HCT116 (cell line): Measurements from ENCODE around the gene CDON.

Source experiments
- EZH2phosphoT487 ChIP-seq: fragments of 200-600 bp; IDR thresholded peaks from 2 replicates; pipeline ENCODE4 v1.6.1; 2018; ENCODE audit warnings: antibody characterized with exemption, borderline replicate concordance
- YY1 ChIP-seq: IDR thresholded peaks from 2 replicates; pipeline ENCODE4 v1.6.1; 2011; ENCODE audit warnings: low read length, low read depth, moderate library complexity, mild to moderate bottlenecking; ENCODE audit not compliant: insufficient replicate concordance; ENCODE audit errors: extremely low read depth
- ZNF274 ChIP-seq: fragments of 200-500 bp; sonication (Bioruptor generic); IDR thresholded peaks from 2 replicates; pipeline ENCODE4 v1.6.1; 2014; ENCODE audit warnings: mild to moderate bottlenecking, low read depth, low read length, inconsistent platforms
- TF ChIP-seq, protein P1 (sequence below), 3 experiments: fragments of 200-600 bp in 1 of 3; sonication (generic) in 1 of 3; IDR thresholded peaks in 2 of 3; conservative IDR thresholded peaks in 1 of 3; 2 replicates each; pipeline ENCODE4 v1.5.1; 2012 to 2017; ENCODE audit warnings: low read depth in 2 of 3, low read length in 2 of 3, antibody characterized with exemption in 1 of 3, borderline replicate concordance in 1 of 3, control low read depth in 1 of 3, mild to moderate bottlenecking in 1 of 3, mixed read lengths in 1 of 3, mixed run types in 1 of 3, moderate library complexity in 1 of 3; ENCODE audit not compliant: insufficient read depth in 1 of 3

DNA sequence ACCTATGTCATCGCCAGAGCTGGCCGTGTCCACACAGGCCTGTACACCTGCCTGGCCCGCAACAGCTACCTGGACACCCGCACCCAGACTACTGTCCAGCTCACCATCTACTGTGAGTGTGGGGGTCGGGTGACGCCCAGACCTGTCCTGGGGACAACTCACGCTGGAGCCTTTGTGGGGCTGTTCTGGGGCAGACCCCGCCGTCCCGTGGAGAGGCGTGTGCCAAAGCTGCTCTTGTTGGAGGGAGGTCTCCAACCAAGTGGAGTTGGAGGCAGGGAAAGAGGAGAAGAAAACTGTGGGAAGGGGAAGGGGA lies 112.5 kb downstream of the CDON start:
- TF ChIP-seq YY1 (no peak), EZH2phosphoT487 (no peak), ZNF274 (no peak)
- TF ChIP-seq, protein P1, sequence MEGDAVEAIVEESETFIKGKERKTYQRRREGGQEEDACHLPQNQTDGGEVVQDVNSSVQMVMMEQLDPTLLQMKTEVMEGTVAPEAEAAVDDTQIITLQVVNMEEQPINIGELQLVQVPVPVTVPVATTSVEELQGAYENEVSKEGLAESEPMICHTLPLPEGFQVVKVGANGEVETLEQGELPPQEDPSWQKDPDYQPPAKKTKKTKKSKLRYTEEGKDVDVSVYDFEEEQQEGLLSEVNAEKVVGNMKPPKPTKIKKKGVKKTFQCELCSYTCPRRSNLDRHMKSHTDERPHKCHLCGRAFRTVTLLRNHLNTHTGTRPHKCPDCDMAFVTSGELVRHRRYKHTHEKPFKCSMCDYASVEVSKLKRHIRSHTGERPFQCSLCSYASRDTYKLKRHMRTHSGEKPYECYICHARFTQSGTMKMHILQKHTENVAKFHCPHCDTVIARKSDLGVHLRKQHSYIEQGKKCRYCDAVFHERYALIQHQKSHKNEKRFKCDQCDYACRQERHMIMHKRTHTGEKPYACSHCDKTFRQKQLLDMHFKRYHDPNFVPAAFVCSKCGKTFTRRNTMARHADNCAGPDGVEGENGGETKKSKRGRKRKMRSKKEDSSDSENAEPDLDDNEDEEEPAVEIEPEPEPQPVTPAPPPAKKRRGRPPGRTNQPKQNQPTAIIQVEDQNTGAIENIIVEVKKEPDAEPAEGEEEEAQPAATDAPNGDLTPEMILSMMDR (IDR thresholded peaks at IDR 0.05 in 2 of 3, conservative IDR thresholded peaks at IDR 0.05 in 1 of 3; ENCODE audit: borderline replicate concordance in 1 of 3, insufficient read depth in 1 of 3, low read depth in 2 of 3, low read length in 2 of 3) = no peak
